Neural progenitor cell (in vitro differentiated cells): ENCODE data around the gene LHX6. TPM values are rescaled to one million over a fixed set of nuclear protein-coding genes. Genes with fewer than 3 reads are reported as not detected.

Source experiments
- DNase-seq: peaks from one replicate; pipeline ENCODE4 v3.0.0-alpha.2; 2016; ENCODE audit warnings: low spot score
- H2AFZ ChIP-seq: fragments of 200-600 bp; sonication (generic); replicated peaks from 2 replicates; pipeline ENCODE4 v1.6.1; 2016; ENCODE audit warnings: antibody characterized with exemption
- H3F3A ChIP-seq: fragments of 200-600 bp; sonication (generic); 2 replicates; pipeline ENCODE4 v1.6.1; 2016; ENCODE audit warnings: antibody characterized with exemption, low read depth
- H3K27ac ChIP-seq: fragments of 200-600 bp; sonication (generic); 2 replicates; pipeline ENCODE4 v1.5.1; 2016; ENCODE audit warnings: mild to moderate bottlenecking
- H3K27me3 ChIP-seq: fragments of 200-600 bp; sonication (generic); 2 replicates; pipeline ENCODE4 v1.6.1; 2016; ENCODE audit warnings: mild to moderate bottlenecking, moderate library complexity
- H3K36me3 ChIP-seq: fragments of 200-600 bp; sonication (generic); 2 replicates; pipeline ENCODE4 v1.5.1; 2016
- H3K4me1 ChIP-seq: fragments of 200-600 bp; sonication (generic); 2 replicates; pipeline ENCODE4 v1.6.1; 2016; ENCODE audit warnings: mixed run types
- H3K4me2 ChIP-seq: fragments of 200-600 bp; sonication (generic); 2 replicates; pipeline ENCODE4 v1.6.1; 2016
- H3K4me3 ChIP-seq: fragments of 200-600 bp; sonication (generic); 2 replicates; pipeline ENCODE4 v1.5.1; 2016
- H3K79me2 ChIP-seq: fragments of 200-600 bp; sonication (generic); 2 replicates; pipeline ENCODE4 v1.6.1; 2016; ENCODE audit warnings: low read depth
- H3K9ac ChIP-seq: fragments of 200-600 bp; sonication (generic); 2 replicates; pipeline ENCODE4 v1.6.1; 2016
- H3K9me3 ChIP-seq: fragments of 200-600 bp; sonication (generic); 2 replicates; pipeline ENCODE4 v1.5.1; 2016; ENCODE audit warnings: low read depth
- H4K20me1 ChIP-seq: fragments of 200-600 bp; sonication (generic); 2 replicates; pipeline ENCODE4 v1.6.1; 2016; ENCODE audit warnings: low read depth
- H3K27ac Mint-ChIP-seq: 3 replicates; pipeline ENCODE4 v1.8.0; 2021; ENCODE audit warnings: mixed read lengths
- H3K27me3 Mint-ChIP-seq: 2 replicates; pipeline ENCODE4 v1.8.0; 2022; ENCODE audit warnings: low read depth, mild to moderate bottlenecking, inconsistent platforms, moderate library complexity, mixed read lengths; ENCODE audit not compliant: insufficient read depth
- H3K36me3 Mint-ChIP-seq: 3 replicates; pipeline ENCODE4 v1.8.0; 2021; ENCODE audit warnings: mixed read lengths
- H3K4me1 Mint-ChIP-seq: 3 replicates; pipeline ENCODE4 v1.8.0; 2021; ENCODE audit warnings: mixed read lengths
- H3K4me3 Mint-ChIP-seq: 3 replicates; pipeline ENCODE4 v1.8.0; 2021; ENCODE audit warnings: mild to moderate bottlenecking, moderate library complexity, mixed read lengths
- H3K9me3 Mint-ChIP-seq: 3 replicates; pipeline ENCODE4 v1.8.0; 2020; ENCODE audit warnings: mixed read lengths
- CTCF ChIP-seq: fragments of 200-600 bp; sonication (generic); IDR thresholded peaks from 2 replicates; pipeline ENCODE4 v1.5.1; 2017; ENCODE audit warnings: antibody characterized with exemption, mild to moderate bottlenecking
- EZH2 ChIP-seq: fragments of 200-600 bp; sonication (generic); IDR thresholded peaks from 2 replicates; pipeline ENCODE4 v1.6.1; 2017; ENCODE audit warnings: antibody characterized with exemption, mild to moderate bottlenecking, moderate library complexity
- EZH2phosphoT487 ChIP-seq: fragments of 200-600 bp; sonication (generic); IDR thresholded peaks from 2 replicates; pipeline ENCODE4 v1.6.1; 2017; ENCODE audit warnings: antibody characterized with exemption
- total RNA-seq: library from RNA; depleted of rRNA; stranded (reverse); fragments of >200 nt; gene quantifications from 2 replicates; pipeline ENCODE4 v1.2.3, GENCODE V29; 2015; ENCODE audit warnings: low replicate concordance

The LHX6 gene
- total RNA-seq, 1 donor from 2014 or later: not detected

GRCh38 chr9:122158202-122158601, 70.6 kb downstream of the LHX6 start:
- H3K9me3 Mint-ChIP-seq: peaks cover 8% of the 10 kb centered on the region
- H3K4me3 Mint-ChIP-seq: peak overlapping the region; percentile 44
- Histone ChIP-seq H3K79me2 (peaks cover 47% of the 10 kb centered on the region), H3K9ac (no peak overlapping the region), H3K36me3 (no peaks in the 10 kb centered on the region), H3K4me3 (no peak overlapping the region), H3K27ac (no peak overlapping the region), H2AFZ (no peak overlapping the region), H3K9me3 (no peaks in the 10 kb centered on the region), H3K4me1 (no peaks in the 10 kb centered on the region), H4K20me1 (peaks cover 31% of the 10 kb centered on the region), H3K4me2 (peak overlapping the region; percentile 89), H3F3A (no peaks in the 10 kb centered on the region), H3K27me3 (peaks cover 15% of the 10 kb centered on the region)
- no peak overlapping the region for H3K27ac Mint-ChIP-seq
- peak; percentile 55 for DNase-seq
- no peaks in the 10 kb centered on the region for H3K36me3 Mint-ChIP-seq
- H3K27me3 Mint-ChIP-seq: peaks cover 9% of the 10 kb centered on the region
- H3K4me1 Mint-ChIP-seq: peaks cover 17% of the 10 kb centered on the region
- TF ChIP-seq CTCF: peak; percentile 61
- no peak for TF ChIP-seq EZH2
- TF ChIP-seq EZH2phosphoT487: no peak

GRCh38 chr9:122155796-122156195, 73.0 kb downstream of the LHX6 start:
- peaks cover 47% of the 10 kb centered on the region for H3K79me2 ChIP-seq
- no peaks in the 10 kb centered on the region for H3K4me1 ChIP-seq
- Mint-ChIP-seq H3K27me3 (peaks cover 2% of the 10 kb centered on the region), H3K9me3 (no peaks in the 10 kb centered on the region), H3K36me3 (peaks cover 5% of the 10 kb centered on the region), H3K4me1 (peaks cover 27% of the 10 kb centered on the region), H3K27ac (no peak overlapping the region), H3K4me3 (no peak overlapping the region)
- H3F3A ChIP-seq: no peaks in the 10 kb centered on the region
- TF ChIP-seq CTCF (no peak), EZH2phosphoT487 (no peak), EZH2 (no peak)
- no peak for DNase-seq
- H3K9ac ChIP-seq: no peak overlapping the region
- no peak overlapping the region for H2AFZ ChIP-seq
- H3K36me3 ChIP-seq: no peaks in the 10 kb centered on the region
- no peaks in the 10 kb centered on the region for H3K27me3 ChIP-seq
- no peak overlapping the region for H3K4me2 ChIP-seq
- no peaks in the 10 kb centered on the region for H3K9me3 ChIP-seq
- H3K27ac ChIP-seq: no peak overlapping the region
- H4K20me1 ChIP-seq: peaks cover 45% of the 10 kb centered on the region
- H3K4me3 ChIP-seq: no peak overlapping the region

Other genes with a start within 250 kb of the LHX6 start
- 0.75 and 0.84 TPM in 2 replicates for gene TTLL11, start 135.6 kb downstream of the LHX6 start, total RNA-seq
- gene NDUFA8, start 69.2 kb downstream of the LHX6 start, total RNA-seq: 33.6 and 49.6 TPM in 2 replicates
- gene MORN5, start 69.0 kb downstream of the LHX6 start, total RNA-seq: 1.7 and 3.7 TPM in 2 replicates
- 8.4 and 12.9 TPM in 2 replicates for gene RBM18, start 35.9 kb upstream of the LHX6 start, total RNA-seq
- gene MRRF, start 35.9 kb upstream of the LHX6 start, total RNA-seq: 22.1 and 44.4 TPM in 2 replicates
- 1.8 and 2.2 TPM in 2 replicates for gene PTGS1, start 142.1 kb upstream of the LHX6 start, total RNA-seq
- gene OR1J1, start 249.0 kb upstream of the LHX6 start, total RNA-seq: not detected in 2 replicates